ENCODE data around the gene THAP8.
A peak's percentile ranks its signal among the peaks of the same experiment; 100 is the strongest.
"Not testable (repeated sequence)": the region's sequence is repeated elsewhere in the genome, so short reads cannot be mapped to it uniquely, and the experiment has no call there.

The THAP8 gene

GRCh38 chr19:36079389-36079945 lies 25.4 kb upstream of the THAP8 start:
- no peak for DNase-seq (ENCODE audit: low read depth in 1 of 2, low spot score in 1 of 2)
- TF ChIP-seq, protein P1, sequence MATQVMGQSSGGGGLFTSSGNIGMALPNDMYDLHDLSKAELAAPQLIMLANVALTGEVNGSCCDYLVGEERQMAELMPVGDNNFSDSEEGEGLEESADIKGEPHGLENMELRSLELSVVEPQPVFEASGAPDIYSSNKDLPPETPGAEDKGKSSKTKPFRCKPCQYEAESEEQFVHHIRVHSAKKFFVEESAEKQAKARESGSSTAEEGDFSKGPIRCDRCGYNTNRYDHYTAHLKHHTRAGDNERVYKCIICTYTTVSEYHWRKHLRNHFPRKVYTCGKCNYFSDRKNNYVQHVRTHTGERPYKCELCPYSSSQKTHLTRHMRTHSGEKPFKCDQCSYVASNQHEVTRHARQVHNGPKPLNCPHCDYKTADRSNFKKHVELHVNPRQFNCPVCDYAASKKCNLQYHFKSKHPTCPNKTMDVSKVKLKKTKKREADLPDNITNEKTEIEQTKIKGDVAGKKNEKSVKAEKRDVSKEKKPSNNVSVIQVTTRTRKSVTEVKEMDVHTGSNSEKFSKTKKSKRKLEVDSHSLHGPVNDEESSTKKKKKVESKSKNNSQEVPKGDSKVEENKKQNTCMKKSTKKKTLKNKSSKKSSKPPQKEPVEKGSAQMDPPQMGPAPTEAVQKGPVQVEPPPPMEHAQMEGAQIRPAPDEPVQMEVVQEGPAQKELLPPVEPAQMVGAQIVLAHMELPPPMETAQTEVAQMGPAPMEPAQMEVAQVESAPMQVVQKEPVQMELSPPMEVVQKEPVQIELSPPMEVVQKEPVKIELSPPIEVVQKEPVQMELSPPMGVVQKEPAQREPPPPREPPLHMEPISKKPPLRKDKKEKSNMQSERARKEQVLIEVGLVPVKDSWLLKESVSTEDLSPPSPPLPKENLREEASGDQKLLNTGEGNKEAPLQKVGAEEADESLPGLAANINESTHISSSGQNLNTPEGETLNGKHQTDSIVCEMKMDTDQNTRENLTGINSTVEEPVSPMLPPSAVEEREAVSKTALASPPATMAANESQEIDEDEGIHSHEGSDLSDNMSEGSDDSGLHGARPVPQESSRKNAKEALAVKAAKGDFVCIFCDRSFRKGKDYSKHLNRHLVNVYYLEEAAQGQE (IDR thresholded peaks at IDR 0.05; ENCODE audit: insufficient replicate concordance, low read depth) = no peak
- TF ChIP-seq GABPA (IDR thresholded peaks at IDR 0.05; ENCODE audit: low read depth) = no peak
- no peak overlapping the region for H3K27ac ChIP-seq (replicated peaks)
- no peak overlapping the region for H3K4me3 ChIP-seq (replicated peaks; ENCODE audit: insufficient read depth, low read length)
- H3K27me3 ChIP-seq (ENCODE audit: insufficient read depth, poor library complexity, severe bottlenecking) = no peaks in the 10 kb centered on the region

DNA sequence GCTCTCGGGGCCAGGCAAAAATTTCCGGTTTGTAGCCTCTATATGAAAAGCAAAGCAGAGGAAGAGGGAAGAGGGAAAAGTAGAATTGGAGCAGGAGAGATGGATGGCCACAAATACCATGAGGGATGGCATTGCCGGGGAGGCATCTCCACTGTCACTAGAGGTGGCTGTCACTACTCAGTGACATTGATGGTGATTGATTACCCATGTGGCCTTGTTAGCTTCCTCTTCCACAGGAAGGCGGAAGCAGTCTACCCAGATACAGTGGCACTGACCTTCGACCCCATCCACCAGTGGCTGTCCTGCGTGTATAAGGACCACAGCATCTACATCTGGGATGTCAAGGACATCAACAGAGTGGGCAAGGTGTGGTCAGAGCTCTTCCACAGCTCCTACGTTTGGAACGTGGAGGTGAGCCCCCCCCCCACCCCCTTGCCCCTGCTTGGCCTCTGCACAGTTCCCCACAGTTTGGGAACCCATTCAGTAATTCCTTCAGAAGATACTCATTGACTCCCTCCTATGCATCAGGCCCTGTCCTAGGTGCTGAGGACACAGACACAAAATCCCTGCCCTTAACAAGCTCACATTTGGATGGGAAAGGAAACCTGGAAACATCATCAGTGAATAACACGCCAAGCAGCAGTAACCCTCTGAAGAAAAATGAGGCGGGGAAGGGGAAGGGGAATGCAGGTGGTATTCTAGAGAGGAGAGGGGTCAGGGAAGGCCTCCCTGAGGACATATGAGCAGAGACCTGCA lies 19.2 kb upstream of the THAP8 start:
- TF ChIP-seq, protein P1 (IDR thresholded peaks at IDR 0.05; ENCODE audit: insufficient replicate concordance, low read depth) = peak; percentile 77
- TF ChIP-seq, protein P2, sequence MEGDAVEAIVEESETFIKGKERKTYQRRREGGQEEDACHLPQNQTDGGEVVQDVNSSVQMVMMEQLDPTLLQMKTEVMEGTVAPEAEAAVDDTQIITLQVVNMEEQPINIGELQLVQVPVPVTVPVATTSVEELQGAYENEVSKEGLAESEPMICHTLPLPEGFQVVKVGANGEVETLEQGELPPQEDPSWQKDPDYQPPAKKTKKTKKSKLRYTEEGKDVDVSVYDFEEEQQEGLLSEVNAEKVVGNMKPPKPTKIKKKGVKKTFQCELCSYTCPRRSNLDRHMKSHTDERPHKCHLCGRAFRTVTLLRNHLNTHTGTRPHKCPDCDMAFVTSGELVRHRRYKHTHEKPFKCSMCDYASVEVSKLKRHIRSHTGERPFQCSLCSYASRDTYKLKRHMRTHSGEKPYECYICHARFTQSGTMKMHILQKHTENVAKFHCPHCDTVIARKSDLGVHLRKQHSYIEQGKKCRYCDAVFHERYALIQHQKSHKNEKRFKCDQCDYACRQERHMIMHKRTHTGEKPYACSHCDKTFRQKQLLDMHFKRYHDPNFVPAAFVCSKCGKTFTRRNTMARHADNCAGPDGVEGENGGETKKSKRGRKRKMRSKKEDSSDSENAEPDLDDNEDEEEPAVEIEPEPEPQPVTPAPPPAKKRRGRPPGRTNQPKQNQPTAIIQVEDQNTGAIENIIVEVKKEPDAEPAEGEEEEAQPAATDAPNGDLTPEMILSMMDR (IDR thresholded peaks at IDR 0.05; ENCODE audit: insufficient read depth, low read length) = no peak
- TF ChIP-seq GABPA (IDR thresholded peaks at IDR 0.05; ENCODE audit: low read depth) = no peak
- no peak for DNase-seq (ENCODE audit: low read depth in 1 of 2, low spot score in 1 of 2)
- H3K4me3 ChIP-seq (replicated peaks; ENCODE audit: insufficient read depth, low read length) = no peak overlapping the region
- H3K27me3 ChIP-seq (ENCODE audit: insufficient read depth, poor library complexity, severe bottlenecking) = no peaks in the 10 kb centered on the region
- H3K27ac ChIP-seq (replicated peaks) = no peak overlapping the region

GRCh38 chr19:36072081-36072480 lies 18.0 kb upstream of the THAP8 start:
- DNase-seq (ENCODE audit: low read depth in 1 of 2, low spot score in 1 of 2) = no peak
- no peak overlapping the region for H3K4me3 ChIP-seq (replicated peaks; ENCODE audit: insufficient read depth, low read length)
- H3K27me3 ChIP-seq (ENCODE audit: insufficient read depth, poor library complexity, severe bottlenecking) = no peaks in the 10 kb centered on the region
- H3K27ac ChIP-seq (replicated peaks) = no peak overlapping the region
- TF ChIP-seq, protein P1 (IDR thresholded peaks at IDR 0.05; ENCODE audit: insufficient replicate concordance, low read depth) = no peak
- TF ChIP-seq, protein P2 (IDR thresholded peaks at IDR 0.05; ENCODE audit: insufficient read depth, low read length) = no peak
- no peak for TF ChIP-seq POLR2AphosphoS5 (IDR thresholded peaks at IDR 0.05; ENCODE audit: low read depth)
- no peak for TF ChIP-seq SPI1 (IDR thresholded peaks at IDR 0.05; ENCODE audit: borderline replicate concordance, low read depth)
- TF ChIP-seq GABPA (IDR thresholded peaks at IDR 0.05; ENCODE audit: low read depth) = no peak

- not testable (repeated sequence) for DNase-seq (ENCODE audit: low read depth in 1 of 2, low spot score in 1 of 2); H3K27me3 ChIP-seq (ENCODE audit: insufficient read depth, poor library complexity, severe bottlenecking); H3K27ac ChIP-seq (replicated peaks); H3K4me3 ChIP-seq (replicated peaks; ENCODE audit: insufficient read depth, low read length)
Measured at GRCh38 chr19:36068810-36069499, 14.9 kb upstream of the THAP8 start.

All from HL-60 (cell line).